Choroid plexus epithelial cell (primary cell): ENCODE measurements around the gene KRTAP5-1.

ENCODE experiments used
- DNase-seq: peaks from one replicate; pipeline ENCODE4 v3.0.0-alpha.2; 2010; ENCODE audit warnings: low read depth
- H3K4me3 ChIP-seq: 2 replicates; pipeline ENCODE4 v1.5.1; 2011; ENCODE audit warnings: low read depth, mild to moderate bottlenecking, control low read depth, low read length, moderate library complexity
- CTCF ChIP-seq: conservative IDR thresholded peaks from 2 replicates; pipeline ENCODE4 v1.5.1; 2011; ENCODE audit warnings: low read depth, mild to moderate bottlenecking, control low read depth, inconsistent platforms, low read length, moderate library complexity

The KRTAP5-1 gene

GRCh38 chr11:1543606-1544263 lies 41.3 kb downstream of the KRTAP5-1 start:
- no peak overlapping the region for H3K4me3 ChIP-seq
- TF ChIP-seq CTCF = no peak
- no peak for DNase-seq

- DNase-seq = no peak
- no peak overlapping the region for H3K4me3 ChIP-seq
- no peak for TF ChIP-seq CTCF
Measured at GRCh38 chr11:1542267-1542666, 42.8 kb downstream of the KRTAP5-1 start.

DNA sequence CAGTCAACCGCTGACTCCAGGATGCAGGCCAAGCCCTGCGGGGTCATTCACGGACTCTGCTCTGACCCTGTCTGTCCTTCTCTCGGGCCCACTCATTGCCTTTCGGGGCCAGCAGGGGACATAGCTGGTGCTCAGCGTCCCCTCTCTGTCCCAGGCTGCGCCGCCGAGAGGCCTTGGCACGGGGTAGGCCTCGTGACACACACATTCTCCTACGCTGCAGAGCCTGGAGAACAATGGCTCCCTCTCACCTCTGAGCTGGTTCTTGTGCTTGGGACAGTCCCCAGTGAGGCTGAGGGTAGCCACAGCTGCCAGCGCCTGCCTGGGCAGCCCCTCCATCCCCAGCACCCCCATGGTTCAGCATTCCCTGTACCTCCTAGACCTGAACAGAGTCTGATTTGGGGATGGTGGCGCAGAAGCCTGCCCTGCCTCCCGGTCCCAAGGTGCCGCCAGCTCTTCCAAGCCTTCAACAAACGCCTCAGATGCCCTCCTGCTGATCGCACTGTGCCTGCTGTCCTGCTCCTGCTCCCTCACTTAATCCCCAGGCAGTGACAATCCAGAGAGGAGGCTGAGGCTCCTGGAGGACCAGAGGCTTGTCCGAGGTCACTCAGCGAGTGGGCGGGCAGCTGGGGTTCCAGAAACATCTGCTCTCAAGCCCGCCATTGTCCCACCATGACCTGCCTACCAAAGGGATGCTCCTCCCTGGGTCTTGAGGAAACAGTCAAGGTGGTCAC lies 43.4 kb downstream of the KRTAP5-1 start:
- no peak for TF ChIP-seq CTCF
- DNase-seq = no peak
- H3K4me3 ChIP-seq = no peak overlapping the region

GRCh38 chr11:1540074-1540473 lies 45.0 kb downstream of the KRTAP5-1 start:
- TF ChIP-seq CTCF = no peak
- DNase-seq = no peak
- H3K4me3 ChIP-seq = no peak overlapping the region

DNA sequence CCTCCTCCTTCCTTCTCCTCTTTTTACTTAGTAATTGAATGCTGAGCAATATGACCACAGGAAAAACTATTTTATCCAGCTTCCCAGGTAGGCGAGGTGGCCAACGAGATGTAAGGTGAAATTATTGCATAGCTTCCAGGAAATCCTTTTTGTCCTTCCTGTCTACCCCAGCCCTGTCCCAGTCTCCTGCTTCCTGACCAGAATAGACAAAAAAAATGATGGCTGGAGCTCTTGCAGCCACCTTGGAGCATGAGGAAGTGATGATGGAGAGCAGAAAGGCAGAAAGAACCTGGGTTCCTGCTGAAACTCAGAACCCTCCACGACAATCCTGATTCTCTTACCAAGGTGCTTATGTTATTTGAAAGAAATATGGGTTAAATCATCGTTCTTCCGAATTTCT lies 46.9 kb downstream of the KRTAP5-1 start:
- no peak for TF ChIP-seq CTCF
- no peak overlapping the region for H3K4me3 ChIP-seq
- no peak for DNase-seq

DNA sequence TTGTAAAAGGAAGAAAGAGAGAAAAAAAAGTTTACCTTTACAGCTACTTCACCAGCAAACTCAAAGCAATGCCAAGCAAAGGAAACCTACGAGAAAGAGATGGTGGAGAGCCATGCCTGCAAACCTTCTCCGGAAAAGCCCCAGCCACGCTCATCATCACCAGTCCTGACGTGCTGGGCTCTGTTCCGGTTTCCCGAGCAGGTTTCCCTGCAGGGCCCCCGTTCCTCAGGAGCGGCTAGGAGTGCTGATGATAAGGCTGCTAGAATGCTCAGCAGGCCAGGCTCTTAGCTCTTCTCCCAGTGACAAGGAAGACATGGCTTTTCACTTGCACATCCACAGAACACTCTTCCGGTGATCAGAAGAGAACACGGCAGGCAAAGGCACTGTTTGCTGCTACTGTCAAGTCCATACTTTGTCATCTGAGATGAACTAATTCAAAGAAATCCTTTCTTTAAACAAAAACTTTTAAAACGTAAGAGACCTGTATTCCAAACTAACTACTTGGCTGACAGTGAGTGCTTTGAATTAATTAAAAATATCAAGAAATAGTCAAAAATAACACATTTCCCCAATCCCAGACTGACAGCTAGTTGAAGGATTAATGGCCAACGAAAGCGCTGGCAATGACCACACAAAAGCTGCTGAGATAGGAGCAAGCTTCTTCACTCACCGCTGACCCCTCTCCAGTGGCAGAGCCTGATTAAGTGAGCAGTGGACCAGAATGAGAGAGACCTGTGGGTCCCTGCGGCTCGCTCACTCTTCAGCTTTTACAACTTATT lies 48.8 kb downstream of the KRTAP5-1 start:
- H3K4me3 ChIP-seq = no peak overlapping the region
- DNase-seq = no peak
- TF ChIP-seq CTCF = no peak
